HCT116 (cell line): Measurements from ENCODE around the gene UMPS. TPM values are rescaled to one million over a fixed set of nuclear protein-coding genes. Genes with fewer than 3 reads are reported as not detected.

Source experiments
- ATAC-seq: fragments of 200-7000 bp; cut with Tn5 transposase; 2 replicates; pipeline ENCODE4 v1.9.1; 2020; ENCODE audit warnings: mild to moderate bottlenecking, moderate library complexity
- BruUV-seq: library from RNA; stranded (reverse); fragments of 400-500 nt; replicated peaks from 2 replicates; lab custom pipeline; 2021; lab: Mats Ljungman, UMichigan
- CTCF ChIA-PET: fragments of 300-600 bp; sonication (Branson Sonifier 250); formaldehyde crosslinking; loops from one replicate; lab custom pipeline; 2021; ENCODE audit warnings: antibody characterized with exemption; lab: Charles Lee
- POLR2A ChIA-PET: fragments of 300-600, 350-600 bp; sonication (Branson Sonifier 250); formaldehyde crosslinking; loops from one replicate; lab custom pipeline; 2021; ENCODE audit warnings: antibody characterized with exemption; lab: Charles Lee
- RAD21 ChIA-PET, 2 experiments: fragments of 300-600 bp; sonication (Branson Sonifier 250); formaldehyde crosslinking; loops; one replicate each; lab custom pipeline; 2023; ENCODE audit warnings: low total read pairs in 2 of 2; ENCODE audit not compliant: uncharacterized antibody in 2 of 2, unreplicated experiment in 2 of 2, low non-redundant PET in 1 of 2; lab: Charles Lee
- DNase-seq: peaks from one replicate; pipeline ENCODE4 v3.0.0-alpha.2; 2010; ENCODE audit warnings: low read depth, low spot score
- H2AFZ ChIP-seq: fragments of 200-600 bp; shearing (Covaris generic), sonication (generic); 2 replicates; pipeline ENCODE4 v1.6.1; 2017; ENCODE audit warnings: low read depth, mixed run types, mixed read lengths, antibody characterized with exemption, low read length; ENCODE audit not compliant: poor library complexity, severe bottlenecking
- H3K27ac ChIP-seq: 2 replicates; pipeline ENCODE4 v1.5.1; 2012; ENCODE audit warnings: low read depth, low read length
- H3K27me3 ChIP-seq: fragments of 200-600 bp; sonication (generic); 2 replicates; pipeline ENCODE4 v1.6.1; 2016; ENCODE audit warnings: mixed run types, low read length, mixed read lengths; ENCODE audit not compliant: insufficient read depth
- H3K36me3 ChIP-seq, 2 experiments: fragments of 200-500 bp in 1 of 2; fragments of 200-600 bp in 1 of 2; sonication (Bioruptor generic) in 1 of 2; sonication (generic) in 1 of 2; 2 replicates each; pipeline versions ENCODE4 v1.5.1 to v1.6.1; 2014 to 2016; ENCODE audit warnings: low read length in 2 of 2, inconsistent platforms in 1 of 2, mixed read lengths in 1 of 2, mixed run types in 1 of 2; ENCODE audit not compliant: insufficient read depth in 2 of 2, control insufficient read depth in 1 of 2
- H3K4me1 ChIP-seq, 2 experiments: fragments of 200-600 bp in 1 of 2; sonication (generic) in 1 of 2; 2 replicates each; pipeline versions ENCODE4 v1.5.1 to v1.6.1; 2012 to 2017; ENCODE audit warnings: low read length in 2 of 2, inconsistent platforms in 1 of 2, mild to moderate bottlenecking in 1 of 2, mixed read lengths in 1 of 2, mixed run types in 1 of 2, moderate library complexity in 1 of 2; ENCODE audit not compliant: insufficient read depth in 2 of 2, control insufficient read depth in 1 of 2
- H3K4me2 ChIP-seq: fragments of 200-600 bp; sonication (generic); 2 replicates; pipeline ENCODE4 v1.6.1; 2017; ENCODE audit warnings: mixed run types, low read length, mixed read lengths
- H3K4me3 ChIP-seq, 2 experiments: fragments of 200-600 bp in 1 of 2; sonication (generic) in 1 of 2; replicated peaks in 1 of 2; 2 replicates each; pipeline ENCODE4 v1.5.1; 2011 to 2016; ENCODE audit warnings: low read length in 2 of 2, control low read depth in 1 of 2, low read depth in 1 of 2, mild to moderate bottlenecking in 1 of 2, mixed read lengths in 1 of 2, mixed run types in 1 of 2
- H3K79me2 ChIP-seq: fragments of 200-600 bp; sonication (generic); 2 replicates; pipeline ENCODE4 v1.6.1; 2017; ENCODE audit warnings: mild to moderate bottlenecking, mixed run types, low read length, moderate library complexity, mixed read lengths; ENCODE audit not compliant: insufficient read depth
- H3K9ac ChIP-seq: fragments of 200-600 bp; sonication (generic); 2 replicates; pipeline ENCODE4 v1.6.1; 2016; ENCODE audit warnings: low read length, mixed read lengths
- H3K9me2 ChIP-seq: fragments of 200-600 bp; sonication (generic), shearing (Covaris generic); 2 replicates; pipeline ENCODE4 v1.6.1; 2017; ENCODE audit warnings: mixed run types, mild to moderate bottlenecking, moderate library complexity; ENCODE audit not compliant: insufficient read depth
- H3K9me3 ChIP-seq, 2 experiments: fragments of 200-500 bp in 1 of 2; fragments of 200-600 bp in 1 of 2; sonication (Bioruptor generic) in 1 of 2; sonication (generic) in 1 of 2; 2 replicates each; pipeline ENCODE4 v1.6.1; 2014 to 2017; ENCODE audit warnings: low read length in 2 of 2, mixed read lengths in 2 of 2, inconsistent platforms in 1 of 2, low read depth in 1 of 2, mild to moderate bottlenecking in 1 of 2, mixed run types in 1 of 2, moderate library complexity in 1 of 2; ENCODE audit not compliant: control insufficient read depth in 1 of 2, insufficient read depth in 1 of 2
- H4K20me1 ChIP-seq: fragments of 200-600 bp; sonication (generic), shearing (Covaris generic); 2 replicates; pipeline ENCODE4 v1.6.1; 2017; ENCODE audit warnings: mixed run types, mild to moderate bottlenecking, moderate library complexity; ENCODE audit not compliant: insufficient read depth
- ATF3 ChIP-seq: IDR thresholded peaks from 2 replicates; pipeline ENCODE4 v1.6.1; 2012
- CEBPB ChIP-seq: IDR thresholded peaks from 2 replicates; pipeline ENCODE4 v1.6.1; 2012; ENCODE audit warnings: low read depth
- CTCF ChIP-seq, 3 experiments: fragments of 200-600 bp in 1 of 3; sonication (generic) in 1 of 3; IDR thresholded peaks in 2 of 3; conservative IDR thresholded peaks in 1 of 3; 2 replicates each; pipeline ENCODE4 v1.5.1; 2012 to 2017; ENCODE audit warnings: low read depth in 2 of 3, low read length in 2 of 3, antibody characterized with exemption in 1 of 3, borderline replicate concordance in 1 of 3, control low read depth in 1 of 3, mild to moderate bottlenecking in 1 of 3, mixed read lengths in 1 of 3, mixed run types in 1 of 3, moderate library complexity in 1 of 3; ENCODE audit not compliant: insufficient read depth in 1 of 3
- ELF1 ChIP-seq: IDR thresholded peaks from 2 replicates; pipeline ENCODE4 v1.6.1; 2012; ENCODE audit warnings: low read depth, borderline replicate concordance
- EZH2 ChIP-seq: fragments of 200-600 bp; sonication (generic); IDR thresholded peaks from 2 replicates; pipeline ENCODE4 v1.6.1; 2017; ENCODE audit warnings: antibody characterized with exemption, mixed run types
- EZH2phosphoT487 ChIP-seq: fragments of 200-600 bp; IDR thresholded peaks from 2 replicates; pipeline ENCODE4 v1.6.1; 2018; ENCODE audit warnings: antibody characterized with exemption, borderline replicate concordance
- FOSL1 ChIP-seq: IDR thresholded peaks from 2 replicates; pipeline ENCODE4 v1.6.1; 2012; ENCODE audit warnings: low read depth
- MAX ChIP-seq: IDR thresholded peaks from 2 replicates; pipeline ENCODE4 v1.6.1; 2012
- POLR2A ChIP-seq: IDR thresholded peaks from 2 replicates; pipeline ENCODE4 v1.7.0; 2011; ENCODE audit warnings: borderline replicate concordance; ENCODE audit not compliant: insufficient read depth, insufficient read length; ENCODE audit errors: extremely low read depth
- RAD21 ChIP-seq: IDR thresholded peaks from 2 replicates; pipeline ENCODE4 v1.6.1; 2012; ENCODE audit warnings: low read depth, mild to moderate bottlenecking
- SP1 ChIP-seq: IDR thresholded peaks from 2 replicates; pipeline ENCODE4 v1.6.1; 2012; ENCODE audit warnings: low read depth
- SRF ChIP-seq: IDR thresholded peaks from 2 replicates; pipeline ENCODE4 v1.6.1; 2012; ENCODE audit warnings: low read depth
- TCF7L2 ChIP-seq: IDR thresholded peaks from 2 replicates; pipeline ENCODE4 v1.7.0; 2011; ENCODE audit warnings: borderline replicate concordance, inconsistent platforms; ENCODE audit not compliant: insufficient read depth, insufficient read length; ENCODE audit errors: extremely low read depth
- ZBTB33 ChIP-seq: IDR thresholded peaks from 2 replicates; pipeline ENCODE4 v1.6.1; 2011; ENCODE audit warnings: mild to moderate bottlenecking, low read length, moderate library complexity; ENCODE audit not compliant: insufficient replicate concordance; ENCODE audit errors: extremely low read depth
- ZNF274 ChIP-seq: fragments of 200-500 bp; sonication (Bioruptor generic); IDR thresholded peaks from 2 replicates; pipeline ENCODE4 v1.6.1; 2014; ENCODE audit warnings: mild to moderate bottlenecking, low read depth, low read length, inconsistent platforms
- intact Hi-C: fragments of 100-400 bp; cut with micrococcal nuclease; formaldehyde crosslinking; loops from 2 replicates; pipeline ENCODE4 v1.10.0; 2022
- total RNA-seq: library from RNA; stranded (reverse); gene quantifications from one replicate; pipeline ENCODE4 v1.2.1, GENCODE V29; 2021; ENCODE audit not compliant: unreplicated experiment

The UMPS gene
- total RNA-seq, 1 experiment from 2014 or later: 41.3 TPM

- H3K27me3 ChIP-seq: 0 out of 2 replicates have a peak, but pooled peaks cover 2% of the 10 kb centered on the region
- ChIA-PET CTCF (no interaction called here), RAD21 (no interaction called here), POLR2A (no interaction called here)
- no peak overlapping the region for H2AFZ ChIP-seq
- DNase-seq: no peak
- H3K79me2 ChIP-seq: no peaks in the 10 kb centered on the region
- intact Hi-C loops: no loop called here
- H3K27ac ChIP-seq: no peak overlapping the region
- TF ChIP-seq EZH2phosphoT487: no peak
- no peak for TF ChIP-seq SRF
- TF ChIP-seq MAX: no peak
- TF ChIP-seq FOSL1: no peak
- TF ChIP-seq POLR2A: no peak
- TF ChIP-seq CEBPB: no peak
- no peak for TF ChIP-seq CTCF (IDR thresholded peaks at IDR 0.05 in 2 of 3, conservative IDR thresholded peaks at IDR 0.05 in 1 of 3; ENCODE audit: borderline replicate concordance in 1 of 3, insufficient read depth in 1 of 3, low read depth in 2 of 3, low read length in 2 of 3)
- TF ChIP-seq RAD21: no peak
- TF ChIP-seq ZNF274: no peak
- no peak for TF ChIP-seq ELF1
- no peak for TF ChIP-seq TCF7L2
- TF ChIP-seq EZH2: no peak
- TF ChIP-seq ATF3: no peak
- TF ChIP-seq SP1: no peak
- TF ChIP-seq ZBTB33: no peak
- no peaks in the 10 kb centered on the region for H3K9me3 ChIP-seq
- ATAC-seq: no peak
- BruUV-seq: no TSS peak
- H3K9me2 ChIP-seq: no peaks in the 10 kb centered on the region
- H3K36me3 ChIP-seq: no peaks in the 10 kb centered on the region
- no peaks in the 10 kb centered on the region for H4K20me1 ChIP-seq
- no peak overlapping the region for H3K4me2 ChIP-seq
- no peak overlapping the region for H3K4me3 ChIP-seq
- H3K4me1 ChIP-seq: no peaks in the 10 kb centered on the region
- H3K9ac ChIP-seq: no peak overlapping the region
Measured at GRCh38 chr3:124695369-124695768, 34.9 kb upstream of the UMPS start.
